NK-92 treated with Interleukin-12 subunit alpha and Interleukin-12 subunit beta, amount 100 ng/mL, for 24 hours (cell line): ENCODE results near the gene TRPM2.
"Not testable (repeated sequence)": the region's sequence is repeated elsewhere in the genome, so short reads cannot be mapped to it uniquely, and the experiment has no call there.

ENCODE experiments used
- DNase-seq: peaks from one replicate; lab custom pipeline; 2025; lab: John Stamatoyannopoulos, UW

TRPM2 gene

GRCh38 chr21:44335266-44336059, 18.0 kb upstream of the TRPM2 start:
- DNase-seq: no peak

GRCh38 chr21:44337449-44337848, 16.0 kb upstream of the TRPM2 start:
- no peak for DNase-seq

GRCh38 chr21:44337941-44338895, 15.2 kb upstream of the TRPM2 start:
- no peak for DNase-seq

GRCh38 chr21:44338971-44339910, 14.2 kb upstream of the TRPM2 start, which contains the start of gene CFAP410:
Gene CFAP410 (minus strand): TSS chr21:44339390. CDS start chr21:44339194, 196 bp downstream.
- peak; percentile 91 for DNase-seq

GRCh38 chr21:44341726-44342458, 11.5 kb upstream of the TRPM2 start:
- not testable (repeated sequence) for DNase-seq

- not testable (repeated sequence) for DNase-seq
Observed at GRCh38 chr21:44342981-44343380, 10.4 kb upstream of the TRPM2 start.

GRCh38 chr21:44344541-44345183, 8.8 kb upstream of the TRPM2 start:
- DNase-seq: no peak

- no peak for DNase-seq
Observed at GRCh38 chr21:44345495-44345894, 7.9 kb upstream of the TRPM2 start.

- no peak for DNase-seq
Observed at GRCh38 chr21:44347911-44348451, 5.4 kb upstream of the TRPM2 start.

GRCh38 chr21:44348861-44349260, 4.6 kb upstream of the TRPM2 start:
- DNase-seq: no peak

- no peak for DNase-seq
Observed at GRCh38 chr21:44349416-44349846, 4.0 kb upstream of the TRPM2 start.

GRCh38 chr21:44349847-44350772, 3.3 kb upstream of the TRPM2 start:
- no peak for DNase-seq

GRCh38 chr21:44350773-44351481, 2.5 kb upstream of the TRPM2 start:
- no peak for DNase-seq

- DNase-seq: no peak
Observed at GRCh38 chr21:44351535-44352252, 1.7 kb upstream of the TRPM2 start.

- no peak for DNase-seq
Observed at GRCh38 chr21:44352253-44352860, 1.1 kb upstream of the TRPM2 start.

GRCh38 chr21:44354001-44354405, 582 bp downstream of the TRPM2 start:
- DNase-seq: no peak
